Mesenchymal stem cell (in vitro differentiated cells and primary cell): ENCODE measurements around the gene DDX56.
A peak's percentile ranks its signal among the peaks of the same experiment; 100 is the strongest.

Source experiments
- DNase-seq: peaks from one replicate; pipeline ENCODE4 v3.0.0-alpha.2; 2013
- H2AFZ ChIP-seq: one replicate; pipeline ENCODE4 v1.6.1; 2013; ENCODE audit warnings: low read depth, mild to moderate bottlenecking, control low read depth, inconsistent platforms, low read length, moderate library complexity
- H2AK5ac ChIP-seq: 2 replicates; pipeline ENCODE4 v1.6.1; 2013; ENCODE audit warnings: low read length, moderate library complexity, mild to moderate bottlenecking, inconsistent platforms; ENCODE audit not compliant: severe bottlenecking
- H2BK120ac ChIP-seq: one replicate; pipeline ENCODE4 v1.6.1; 2013; ENCODE audit warnings: low read depth, mild to moderate bottlenecking, inconsistent platforms, low read length, moderate library complexity
- H2BK12ac ChIP-seq, 2 experiments: one replicate each; pipeline ENCODE4 v1.6.1; 2013; ENCODE audit warnings: inconsistent platforms in 2 of 2, low read length in 2 of 2, mild to moderate bottlenecking in 2 of 2, moderate library complexity in 2 of 2, control low read depth in 1 of 2
- H2BK15ac ChIP-seq: one replicate; pipeline ENCODE4 v1.6.1; 2013; ENCODE audit warnings: mild to moderate bottlenecking, low read depth, inconsistent platforms; ENCODE audit not compliant: poor library complexity, severe bottlenecking
- H2BK5ac ChIP-seq: 2 replicates; pipeline ENCODE4 v1.6.1; 2013; ENCODE audit warnings: low read depth, mild to moderate bottlenecking, low read length, control low read depth, inconsistent platforms; ENCODE audit not compliant: poor library complexity, severe bottlenecking
- H3K14ac ChIP-seq, 2 experiments: one replicate each; pipeline ENCODE4 v1.6.1; 2013; ENCODE audit warnings: inconsistent platforms in 2 of 2, low read length in 2 of 2, control low read depth in 1 of 2, mild to moderate bottlenecking in 1 of 2, moderate library complexity in 1 of 2
- H3K18ac ChIP-seq, 2 experiments: one replicate each; pipeline ENCODE4 v1.6.1; 2013; ENCODE audit warnings: inconsistent platforms in 2 of 2, low read length in 2 of 2, control low read depth in 1 of 2, low read depth in 1 of 2, mild to moderate bottlenecking in 1 of 2
- H3K23ac ChIP-seq, 2 experiments: one replicate each; pipeline ENCODE4 v1.6.1; 2013; ENCODE audit warnings: inconsistent platforms in 2 of 2, low read length in 2 of 2, mild to moderate bottlenecking in 2 of 2, moderate library complexity in 2 of 2, control low read depth in 1 of 2
- H3K27ac ChIP-seq: 2 replicates; pipeline ENCODE4 v1.5.1; 2013; ENCODE audit warnings: mild to moderate bottlenecking, moderate library complexity, low read length, control low read depth, inconsistent platforms; ENCODE audit not compliant: poor library complexity, severe bottlenecking
- H3K27me3 ChIP-seq, 2 experiments: 2 replicates each; pipeline versions ENCODE4 v1.6.1 to v1.7.0; 2013; ENCODE audit warnings: low read length in 2 of 2, mild to moderate bottlenecking in 2 of 2, moderate library complexity in 2 of 2, control low read depth in 1 of 2, inconsistent platforms in 1 of 2; ENCODE audit not compliant: control insufficient read depth in 1 of 2, insufficient read depth in 1 of 2
- H3K36me3 ChIP-seq, 2 experiments: 2 replicates each; pipeline versions ENCODE4 v1.6.1 to v1.7.0; 2013; ENCODE audit warnings: low read length in 2 of 2, control low read depth in 1 of 2, inconsistent platforms in 1 of 2, low read depth in 1 of 2, mild to moderate bottlenecking in 1 of 2; ENCODE audit not compliant: insufficient read depth in 2 of 2, control insufficient read depth in 1 of 2
- H3K4ac ChIP-seq, 2 experiments: one replicate each; pipeline ENCODE4 v1.6.1; 2013; ENCODE audit warnings: inconsistent platforms in 2 of 2, low read length in 2 of 2, mild to moderate bottlenecking in 2 of 2, moderate library complexity in 2 of 2, control low read depth in 1 of 2, low read depth in 1 of 2
- H3K4me1 ChIP-seq: 2 replicates; pipeline ENCODE4 v1.6.1; 2013; ENCODE audit warnings: low read depth, low read length, control low read depth; ENCODE audit not compliant: control insufficient read depth, insufficient read depth
- H3K4me2 ChIP-seq: 2 replicates; pipeline ENCODE4 v1.6.1; 2013; ENCODE audit warnings: low read length, mild to moderate bottlenecking, inconsistent platforms; ENCODE audit not compliant: poor library complexity, severe bottlenecking
- H3K4me3 ChIP-seq, 2 experiments: 2 replicates each; pipeline versions ENCODE4 v1.5.1 to v1.7.0; 2013; ENCODE audit warnings: low read length in 2 of 2, mild to moderate bottlenecking in 2 of 2, control low read depth in 1 of 2, low read depth in 1 of 2; ENCODE audit not compliant: insufficient read depth in 1 of 2
- H3K79me1 ChIP-seq: replicated peaks from 2 replicates; pipeline ENCODE4 v1.6.1; 2013; ENCODE audit warnings: mild to moderate bottlenecking, control low read depth, low read length, inconsistent platforms; ENCODE audit not compliant: poor library complexity, severe bottlenecking
- H3K9ac ChIP-seq: 2 replicates; pipeline ENCODE4 v1.7.0; 2013; ENCODE audit warnings: mild to moderate bottlenecking, low read length, moderate library complexity
- H3K9me3 ChIP-seq: 2 replicates; pipeline ENCODE4 v1.7.0; 2013; ENCODE audit warnings: mild to moderate bottlenecking, low read length; ENCODE audit not compliant: control insufficient read depth
- H4K8ac ChIP-seq: one replicate; pipeline ENCODE4 v1.6.1; 2013; ENCODE audit warnings: inconsistent platforms, mild to moderate bottlenecking, low read length, moderate library complexity
- H4K91ac ChIP-seq: one replicate; pipeline ENCODE4 v1.6.1; 2013; ENCODE audit warnings: mild to moderate bottlenecking, low read length, inconsistent platforms
- WGBS: methylation state at CpG from one replicate; pipeline ENCODE4 v1.1.7; 2013; ENCODE audit warnings: mixed read lengths; 5-methylcytosine and 5-hydroxymethylcytosine counted together

Gene DDX56

DNA sequence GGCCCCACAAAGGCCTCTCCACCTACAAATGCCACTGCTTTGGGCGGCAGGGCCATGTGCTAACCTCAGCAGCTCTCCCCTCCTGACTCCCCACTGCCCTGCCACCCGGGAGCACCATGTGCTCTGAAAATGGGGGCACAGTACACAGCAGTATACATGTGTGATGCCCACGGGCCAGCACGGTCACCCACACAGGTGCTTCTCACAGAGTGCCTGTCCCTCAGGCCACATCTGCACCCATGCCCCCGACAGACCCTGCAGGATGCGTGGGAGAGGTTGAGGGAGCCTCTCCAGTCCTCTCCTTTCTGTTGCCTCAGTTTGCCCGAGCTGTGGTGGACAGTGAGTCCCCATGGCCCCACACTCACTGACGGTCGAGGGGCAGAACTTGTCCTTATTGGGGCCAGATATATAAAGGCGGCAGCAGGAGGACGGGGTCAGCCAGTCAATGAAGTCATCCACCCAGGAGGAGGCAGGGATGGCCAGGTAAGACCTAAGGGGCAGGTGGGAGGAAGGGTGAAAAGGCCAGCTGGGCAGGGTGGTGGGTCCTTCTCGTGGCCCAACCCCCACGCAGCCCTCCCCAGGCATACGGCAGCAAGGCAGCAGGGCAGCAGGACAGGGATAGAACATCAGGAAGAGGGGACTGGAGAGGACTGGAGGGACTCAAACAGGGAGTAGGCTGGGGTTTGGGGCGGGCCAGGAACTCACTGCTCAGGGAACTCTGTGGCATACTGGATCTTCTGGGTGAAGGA is 52.2 kb downstream of the DDX56 start:
- Histone ChIP-seq H3K14ac (no peak overlapping the region), H3K27ac (no peak overlapping the region), H3K4me2 (no peak overlapping the region), H2BK15ac (no peak overlapping the region), H3K9me3 (peaks cover 16% of the 10 kb centered on the region), H3K36me3 (no peaks in the 10 kb centered on the region), H2AFZ (no peak overlapping the region), H2BK12ac (no peak overlapping the region), H3K9ac (no peak overlapping the region), H2AK5ac (no peak overlapping the region), H3K79me1 (no peaks in the 10 kb centered on the region), H4K91ac (no peak overlapping the region), H3K18ac (no peak overlapping the region), H3K27me3 (peaks cover 22 to 34% of the 10 kb centered on the region in 2 experiments), H4K8ac (no peak overlapping the region), H3K4me3 (no peak overlapping the region), H3K4ac (no peak overlapping the region), H2BK5ac (no peak overlapping the region), H2BK120ac (no peak overlapping the region), H3K4me1 (no peaks in the 10 kb centered on the region), H3K23ac (no peak overlapping the region)
- 71% methylated on average over 15 of the region's 15 CpGs for WGBS
- no peak for DNase-seq

DNA sequence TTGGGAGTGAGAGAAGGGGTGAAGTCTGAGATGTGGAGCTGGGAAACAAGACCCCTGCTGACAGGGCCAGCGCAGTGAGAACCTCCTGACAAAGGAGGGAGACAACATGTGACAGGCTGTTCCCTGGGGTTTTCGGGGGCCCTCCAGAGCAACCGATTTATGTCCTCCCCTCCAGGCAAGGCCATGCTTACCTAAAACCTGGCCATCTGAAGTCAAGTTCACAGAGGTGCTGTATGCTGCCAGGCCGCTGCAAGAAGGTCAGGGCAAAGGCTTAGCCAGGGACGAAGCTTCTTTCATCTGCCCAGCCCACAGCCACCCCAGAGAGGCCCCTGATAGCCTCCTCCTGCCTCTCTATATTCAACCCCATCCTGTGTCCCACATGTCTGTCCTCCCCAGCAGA is 53.1 kb downstream of the DDX56 start:
- Histone ChIP-seq H4K8ac (no peak overlapping the region), H3K18ac (no peak overlapping the region), H2BK120ac (no peak overlapping the region), H2BK5ac (no peak overlapping the region), H3K4me3 (no peak overlapping the region), H4K91ac (no peak overlapping the region), H3K79me1 (no peaks in the 10 kb centered on the region), H2AFZ (no peak overlapping the region), H2AK5ac (no peak overlapping the region), H3K9me3 (peaks cover 16% of the 10 kb centered on the region), H3K27ac (no peak overlapping the region), H3K4me2 (no peak overlapping the region), H3K4me1 (no peaks in the 10 kb centered on the region), H3K36me3 (no peaks in the 10 kb centered on the region), H3K23ac (no peak overlapping the region), H2BK15ac (no peak overlapping the region), H3K14ac (no peak overlapping the region), H3K27me3 (peaks cover 22 to 34% of the 10 kb centered on the region in 2 experiments), H3K4ac (no peak overlapping the region), H2BK12ac (no peak overlapping the region), H3K9ac (no peak overlapping the region)
- DNase-seq, result no peak
- WGBS, result 86% methylated on average over 5 of the region's 5 CpGs

DNA sequence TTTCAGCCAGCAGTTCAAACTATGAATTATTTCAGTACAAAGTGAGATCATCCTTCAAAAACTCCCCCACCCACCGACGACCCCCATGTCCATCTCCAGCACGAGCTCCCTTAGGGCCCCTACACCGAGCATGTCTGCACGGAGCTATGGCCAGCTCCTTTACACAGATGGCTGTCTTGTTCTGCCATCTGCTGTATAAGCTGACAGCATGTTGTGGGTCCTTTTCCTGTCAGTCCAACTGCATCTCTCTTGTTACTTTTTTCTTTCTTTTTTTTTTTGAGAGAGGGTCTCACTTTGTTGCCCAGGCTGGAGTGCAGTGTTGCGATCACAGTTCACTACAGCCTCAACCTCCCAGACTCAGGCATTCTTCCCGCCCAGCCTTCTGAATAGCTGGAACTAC is 54.2 kb downstream of the DDX56 start:
- Histone ChIP-seq H3K23ac (no peak overlapping the region), H3K4ac (no peak overlapping the region), H3K36me3 (no peaks in the 10 kb centered on the region), H3K18ac (no peak overlapping the region), H2BK120ac (no peak overlapping the region), H3K79me1 (no peaks in the 10 kb centered on the region), H3K4me2 (no peak overlapping the region), H3K9ac (no peak overlapping the region), H3K4me3 (no peak overlapping the region), H2AK5ac (no peak overlapping the region), H4K91ac (no peak overlapping the region), H3K27ac (no peak overlapping the region), H3K27me3 (peaks cover 22 to 34% of the 10 kb centered on the region in 2 experiments), H2BK5ac (no peak overlapping the region), H2BK12ac (no peak overlapping the region), H4K8ac (no peak overlapping the region), H3K14ac (no peak overlapping the region), H2AFZ (no peak overlapping the region), H2BK15ac (no peak overlapping the region), H3K4me1 (no peaks in the 10 kb centered on the region), H3K9me3 (peaks cover 9% of the 10 kb centered on the region)
- 81% methylated on average over 7 of the region's 7 CpGs for WGBS
- DNase-seq, result no peak

DNA sequence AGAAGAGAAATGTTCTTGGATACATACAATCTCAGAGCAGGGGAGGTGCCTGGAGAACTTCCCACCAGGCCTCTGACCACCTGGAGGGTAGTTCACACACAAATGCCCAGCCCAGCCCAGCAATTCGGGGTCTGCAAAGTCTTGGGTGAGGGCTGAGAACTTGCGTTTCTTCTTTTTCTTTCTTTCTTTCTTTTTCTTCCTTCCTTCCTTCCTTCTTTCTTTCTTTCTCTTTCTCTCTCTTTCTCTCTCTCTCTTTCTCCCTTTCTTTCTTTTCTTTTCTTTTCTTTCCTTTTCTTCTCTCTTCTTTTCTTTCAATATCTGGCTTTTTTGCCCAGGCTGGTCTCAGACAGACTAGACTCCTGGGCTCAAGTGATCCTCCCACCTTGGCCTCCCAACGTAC is 54.9 kb downstream of the DDX56 start:
- H4K91ac ChIP-seq, result no peak overlapping the region
- no peak overlapping the region for H4K8ac ChIP-seq
- DNase-seq, result no peak
- no peak overlapping the region for H2BK5ac ChIP-seq
- H3K27me3 ChIP-seq, result peaks cover 22 to 34% of the 10 kb centered on the region in 2 experiments
- no peak overlapping the region for H2BK12ac ChIP-seq
- 74% methylated on average over 3 of the region's 3 CpGs for WGBS
- no peak overlapping the region for H3K18ac ChIP-seq
- H3K14ac ChIP-seq, result no peak overlapping the region
- no peak overlapping the region for H3K27ac ChIP-seq
- peaks cover 5% of the 10 kb centered on the region for H3K9me3 ChIP-seq
- no peak overlapping the region for H2BK120ac ChIP-seq
- peak overlapping the region in 1 of 2 experiments; percentile 15 for H3K4me3 ChIP-seq
- H3K4me2 ChIP-seq, result no peak overlapping the region
- no peak overlapping the region for H3K23ac ChIP-seq
- no peak overlapping the region for H2BK15ac ChIP-seq
- H2AFZ ChIP-seq, result no peak overlapping the region
- no peaks in the 10 kb centered on the region for H3K79me1 ChIP-seq
- no peaks in the 10 kb centered on the region for H3K4me1 ChIP-seq
- no peak overlapping the region for H2AK5ac ChIP-seq
- H3K4ac ChIP-seq, result no peak overlapping the region
- H3K9ac ChIP-seq, result no peak overlapping the region
- H3K36me3 ChIP-seq, result no peaks in the 10 kb centered on the region
